Activated T-cell treated with anti-CD3 and anti-CD28 coated beads, Interleukin-2, amount 50 U/mL, for 4 hours (primary cell): Measurements from ENCODE around the gene PRPH2. TPM values are rescaled to one million over a fixed set of nuclear protein-coding genes. Genes with fewer than 3 reads are reported as not detected.

ENCODE experiments used
- ATAC-seq, 2 donors: fragments of 200-7000 bp; cut with Tn5 transposase; one replicate each; pipeline ENCODE4 v1.10.0; 2021
- DNase-seq: peaks from one replicate; pipeline ENCODE4 v3.0.0-alpha.2; 2020
- H3K27me3 Mint-ChIP-seq: one replicate; pipeline ENCODE4 v1.8.0; 2021; ENCODE audit warnings: low read depth, mixed read lengths
- H3K36me3 Mint-ChIP-seq: one replicate; pipeline ENCODE4 v1.8.0; 2022; ENCODE audit warnings: mixed read lengths; ENCODE audit not compliant: insufficient read depth
- H3K4me1 Mint-ChIP-seq: one replicate; pipeline ENCODE4 v1.8.0; 2021; ENCODE audit warnings: low read depth, mixed read lengths
- H3K4me3 Mint-ChIP-seq: one replicate; pipeline ENCODE4 v1.8.0; 2021; ENCODE audit warnings: mild to moderate bottlenecking, moderate library complexity, mixed read lengths
- H3K9me3 Mint-ChIP-seq: one replicate; pipeline ENCODE4 v1.8.0; 2021; ENCODE audit warnings: mixed read lengths
- total RNA-seq, 3 donors: library from RNA; stranded (reverse); gene quantifications; one replicate each; pipeline ENCODE4 v1.2.1, GENCODE V29; 2021

Gene PRPH2
- total RNA-seq: under 1 TPM in 1 of 3 donors, not detected in 2; 0.05 TPM

GRCh38 chr6:42722497-42722896, at the start of gene PRPH2:
Gene PRPH2 (minus strand): TSS chr6:42722597. CDS start chr6:42722334, 263 bp downstream.
- no peak within 1 kb of the TSS for H3K4me3 Mint-ChIP-seq
- ATAC-seq: no peak

GRCh38 chr6:42771741-42772100, 49.3 kb upstream of the PRPH2 start:
- H3K4me3 Mint-ChIP-seq: peak overlapping the region; percentile 66
- peaks cover 67% of the 10 kb centered on the region for H3K4me1 Mint-ChIP-seq
- no peaks in the 10 kb centered on the region for H3K27me3 Mint-ChIP-seq
- no peaks in the 10 kb centered on the region for H3K9me3 Mint-ChIP-seq
- ATAC-seq: no peak
- H3K36me3 Mint-ChIP-seq: peaks cover 7% of the 10 kb centered on the region
- no peak for DNase-seq

More at GRCh38 chr6:42722497-42722896, at the start of gene PRPH2:
- no peaks in the 10 kb centered on the region for H3K36me3 Mint-ChIP-seq
- DNase-seq: no peak
- H3K4me1 Mint-ChIP-seq: peaks cover 17% of the 10 kb centered on the region
- no peaks in the 10 kb centered on the region for H3K9me3 Mint-ChIP-seq
- peaks cover 2% of the 10 kb centered on the region for H3K27me3 Mint-ChIP-seq

- H3K4me3 Mint-ChIP-seq: no peak overlapping the region
- H3K36me3 Mint-ChIP-seq: peaks cover 9% of the 10 kb centered on the region
- peaks cover 60% of the 10 kb centered on the region for H3K4me1 Mint-ChIP-seq
- DNase-seq: no peak
- no peaks in the 10 kb centered on the region for H3K27me3 Mint-ChIP-seq
- no peak for ATAC-seq
- no peaks in the 10 kb centered on the region for H3K9me3 Mint-ChIP-seq
These were observed 47.4 kb upstream of the PRPH2 start for GRCh38 chr6:42769836-42770235.

- DNase-seq (no peak), ATAC-seq (no peak)
- Mint-ChIP-seq H3K36me3 (peaks cover 9% of the 10 kb centered on the region), H3K4me3 (no peak overlapping the region), H3K27me3 (no peaks in the 10 kb centered on the region), H3K9me3 (no peaks in the 10 kb centered on the region), H3K4me1 (peaks cover 52% of the 10 kb centered on the region)
These were observed 46.7 kb upstream of the PRPH2 start for GRCh38 chr6:42769051-42769450.

- ATAC-seq (no peak), DNase-seq (no peak)
- Mint-ChIP-seq H3K9me3 (no peaks in the 10 kb centered on the region), H3K27me3 (no peaks in the 10 kb centered on the region), H3K4me3 (no peak overlapping the region), H3K36me3 (peaks cover 9% of the 10 kb centered on the region), H3K4me1 (peaks cover 31% of the 10 kb centered on the region)
These were observed 43.8 kb upstream of the PRPH2 start for GRCh38 chr6:42766163-42766670.

- Mint-ChIP-seq H3K4me3 (no peak overlapping the region), H3K27me3 (no peaks in the 10 kb centered on the region), H3K9me3 (no peaks in the 10 kb centered on the region), H3K4me1 (peaks cover 21% of the 10 kb centered on the region), H3K36me3 (peaks cover 7% of the 10 kb centered on the region)
- ATAC-seq (no peak), DNase-seq (no peak)
These were observed 42.7 kb upstream of the PRPH2 start for GRCh38 chr6:42764911-42765648.

GRCh38 chr6:42762950-42763349, 40.6 kb upstream of the PRPH2 start:
- no peaks in the 10 kb centered on the region for H3K9me3 Mint-ChIP-seq
- DNase-seq (no peak), ATAC-seq (no peak)
- H3K27me3 Mint-ChIP-seq: no peaks in the 10 kb centered on the region
- peaks cover 15% of the 10 kb centered on the region for H3K4me1 Mint-ChIP-seq
- no peak overlapping the region for H3K4me3 Mint-ChIP-seq
- H3K36me3 Mint-ChIP-seq: peaks cover 19% of the 10 kb centered on the region

- Mint-ChIP-seq H3K4me3 (no peak overlapping the region), H3K4me1 (peaks cover 11% of the 10 kb centered on the region), H3K27me3 (no peaks in the 10 kb centered on the region), H3K9me3 (no peaks in the 10 kb centered on the region), H3K36me3 (peaks cover 15% of the 10 kb centered on the region)
- DNase-seq (no peak), ATAC-seq (no peak)
These were observed 40.0 kb upstream of the PRPH2 start for GRCh38 chr6:42762426-42762859.

- Mint-ChIP-seq H3K4me1 (peaks cover 10% of the 10 kb centered on the region), H3K36me3 (peaks cover 15% of the 10 kb centered on the region), H3K9me3 (no peaks in the 10 kb centered on the region), H3K4me3 (no peak overlapping the region), H3K27me3 (no peaks in the 10 kb centered on the region)
- ATAC-seq (no peak), DNase-seq (no peak)
These were observed 39.1 kb upstream of the PRPH2 start for GRCh38 chr6:42761287-42762067.

- ATAC-seq: no peak
- no peaks in the 10 kb centered on the region for H3K27me3 Mint-ChIP-seq
- H3K4me1 Mint-ChIP-seq: peaks cover 6% of the 10 kb centered on the region
- H3K9me3 Mint-ChIP-seq: no peaks in the 10 kb centered on the region
- no peak overlapping the region for H3K4me3 Mint-ChIP-seq
- DNase-seq: no peak
- peaks cover 18% of the 10 kb centered on the region for H3K36me3 Mint-ChIP-seq
These were observed 36.5 kb upstream of the PRPH2 start for GRCh38 chr6:42758756-42759430.

- ATAC-seq (no peak), DNase-seq (no peak)
- no peak overlapping the region for H3K4me3 Mint-ChIP-seq
- no peaks in the 10 kb centered on the region for H3K27me3 Mint-ChIP-seq
- H3K9me3 Mint-ChIP-seq: no peaks in the 10 kb centered on the region
- peaks cover 10% of the 10 kb centered on the region for H3K4me1 Mint-ChIP-seq
- peaks cover 20% of the 10 kb centered on the region for H3K36me3 Mint-ChIP-seq
These were observed 34.3 kb upstream of the PRPH2 start for GRCh38 chr6:42756722-42757121.

- Mint-ChIP-seq H3K4me1 (peaks cover 15% of the 10 kb centered on the region), H3K4me3 (no peak overlapping the region), H3K36me3 (peaks cover 20% of the 10 kb centered on the region)
These were observed 32.4 kb upstream of the PRPH2 start for GRCh38 chr6:42754759-42755158.

GRCh38 chr6:42751055-42751454, 28.7 kb upstream of the PRPH2 start:
- Mint-ChIP-seq H3K9me3 (no peaks in the 10 kb centered on the region), H3K4me3 (no peak overlapping the region), H3K4me1 (peaks cover 28% of the 10 kb centered on the region)

More at GRCh38 chr6:42754759-42755158, 32.4 kb upstream of the PRPH2 start:
- Mint-ChIP-seq H3K27me3 (no peaks in the 10 kb centered on the region), H3K9me3 (no peaks in the 10 kb centered on the region)
- ATAC-seq (no peak), DNase-seq (no peak)

GRCh38 chr6:42748203-42748898, 26.0 kb upstream of the PRPH2 start:
- ATAC-seq: no peak

More at GRCh38 chr6:42751055-42751454, 28.7 kb upstream of the PRPH2 start:
- peaks cover 6% of the 10 kb centered on the region for H3K36me3 Mint-ChIP-seq
- no peak for DNase-seq
- no peaks in the 10 kb centered on the region for H3K27me3 Mint-ChIP-seq
- ATAC-seq: no peak

More at GRCh38 chr6:42748203-42748898, 26.0 kb upstream of the PRPH2 start:
- no peak for DNase-seq
- H3K36me3 Mint-ChIP-seq: peaks cover 5% of the 10 kb centered on the region
- H3K4me3 Mint-ChIP-seq: peak overlapping the region; percentile 98
- no peaks in the 10 kb centered on the region for H3K27me3 Mint-ChIP-seq
- H3K4me1 Mint-ChIP-seq: peaks cover 37% of the 10 kb centered on the region
- H3K9me3 Mint-ChIP-seq: no peaks in the 10 kb centered on the region
